BLaER1 treated with 17β-estradiol and CSF1 and Interleukin-3, amounts not matched to agents 10 nM and 100 nM (cell line): Measurements from ENCODE around the gene ANAPC15.
A peak's percentile ranks its signal among the peaks of the same experiment; 100 is the strongest.
"Not testable (repeated sequence)": the region's sequence is repeated elsewhere in the genome, so short reads cannot be mapped to it uniquely, and the experiment has no call there.

Experiments used
- H3K27ac ChIP-seq, 11 experiments: shearing (Covaris generic); formaldehyde crosslinking; 2 replicates each; pipeline ENCODE4 v1.8.1; 2022
- H3K27me3 ChIP-seq, 11 experiments: shearing (Covaris generic); formaldehyde crosslinking; 2 replicates each; pipeline ENCODE4 v1.8.1; 2022
- H3K36me3 ChIP-seq, 11 experiments: shearing (Covaris generic); formaldehyde crosslinking; 2 replicates each; pipeline ENCODE4 v1.8.1; 2022
- H3K4me1 ChIP-seq, 10 experiments: shearing (Covaris generic); formaldehyde crosslinking; 2 replicates each; pipeline ENCODE4 v1.8.1; 2022
- H3K4me2 ChIP-seq, 11 experiments: shearing (Covaris generic); formaldehyde crosslinking; 2 replicates each; pipeline ENCODE4 v1.8.1; 2022
- H3K4me3 ChIP-seq, 10 experiments: shearing (Covaris generic); formaldehyde crosslinking; 2 replicates each; pipeline ENCODE4 v1.8.1; 2022
- H3K9ac ChIP-seq, 11 experiments: shearing (Covaris generic); formaldehyde crosslinking; 2 replicates each; pipeline ENCODE4 v1.8.1; 2022
- H3K9me3 ChIP-seq, 11 experiments: shearing (Covaris generic); formaldehyde crosslinking; replicated peaks in 1 of 11; 2 replicates each; pipeline ENCODE4 v1.8.1; 2022
- H4K20me1 ChIP-seq, 11 experiments: shearing (Covaris generic); formaldehyde crosslinking; 2 replicates each; pipeline ENCODE4 v1.8.1; 2022
- Cebpa-rat ChIP-seq, 11 experiments: shearing (Covaris generic); IDR thresholded peaks; 2 replicates each; pipeline ENCODE4 v1.8.1; 2022

The ANAPC15 gene

DNA sequence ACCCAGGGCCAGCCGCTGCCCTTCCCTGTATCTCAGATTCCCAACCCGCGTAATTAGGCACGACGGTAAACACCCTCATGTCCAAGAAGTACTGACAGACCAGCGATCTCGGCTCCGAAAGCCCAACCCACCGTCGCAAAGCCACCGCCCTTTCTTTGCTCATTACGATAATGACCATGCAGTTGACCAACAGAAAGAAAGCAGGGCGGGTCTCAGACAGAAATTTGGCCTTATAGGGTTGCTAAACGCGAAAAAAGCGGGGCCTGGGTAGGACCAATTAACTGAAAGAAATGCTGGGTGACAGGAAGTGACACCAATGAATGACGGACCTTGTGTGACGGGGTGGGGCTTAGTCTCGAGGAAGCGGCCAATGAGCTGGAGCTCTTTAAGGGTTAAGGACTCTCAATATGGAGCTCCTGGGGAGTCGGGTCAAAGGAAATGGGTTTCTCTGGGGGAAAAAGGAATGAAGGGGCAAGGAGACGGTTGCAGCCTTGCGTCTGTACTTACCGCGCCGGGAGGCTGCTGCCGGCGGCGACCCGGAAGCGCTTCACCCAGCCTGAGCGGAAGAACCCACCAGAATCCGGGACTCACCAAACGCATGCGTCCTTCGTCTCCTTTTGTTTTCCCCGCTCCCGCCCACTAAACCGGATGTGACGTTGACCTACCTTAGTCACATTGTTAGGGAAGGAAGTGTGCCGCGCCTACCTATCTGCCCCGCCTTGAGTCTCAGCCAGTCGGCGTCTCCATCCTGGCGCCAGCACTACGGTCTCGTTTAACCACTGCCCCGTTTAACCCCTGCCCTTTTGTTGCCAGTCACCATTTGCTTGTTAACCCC is at the start of gene ANAPC15:
Gene ANAPC15, minus strand, starts transcription at position 553 of the 835 bp plus-strand sequence. CDS start 1,419 bp downstream, outside the sequence.
- H3K27me3 ChIP-seq, result no peaks in the 10 kb centered on the region
- H3K4me2 ChIP-seq, result peak within 1 kb of the TSS; percentile 82 to 95 (median 89)
- peaks cover 13 to 38% (median 30%) of the 10 kb centered on the region in 11 experiments; a peak in 20 of 22 replicates for H3K36me3 ChIP-seq
- peak within 1 kb of the TSS; percentile 93 to 99 (median 97) for H3K27ac ChIP-seq
- H3K9me3 ChIP-seq, result no peaks in the 10 kb centered on the region
- no peaks in the 10 kb centered on the region for H4K20me1 ChIP-seq
- peak within 1 kb of the TSS; percentile 53 to 77 (median 64) for H3K4me3 ChIP-seq
- H3K9ac ChIP-seq, result peak within 1 kb of the TSS; percentile 89 to 98 (median 94)
- TF ChIP-seq Cebpa-rat (IDR thresholded peaks at IDR 0.05), result no peak
- peaks cover 17 to 26% (median 18%) of the 10 kb centered on the region in 10 experiments for H3K4me1 ChIP-seq

- Histone ChIP-seq H3K4me1 (no peaks in the 10 kb centered on the region), H3K27ac (no peak overlapping the region), H3K27me3 (no peaks in the 10 kb centered on the region), H3K9me3 (no peaks in the 10 kb centered on the region), H3K4me3 (no peak overlapping the region), H3K4me2 (no peak overlapping the region), H4K20me1 (no peaks in the 10 kb centered on the region), H3K9ac (no peak overlapping the region), H3K36me3 (no peaks in the 10 kb centered on the region)
- no peak for TF ChIP-seq Cebpa-rat (IDR thresholded peaks at IDR 0.05)
Observed at GRCh38 chr11:72160319-72160718, 47.8 kb upstream of the ANAPC15 start.

DNA sequence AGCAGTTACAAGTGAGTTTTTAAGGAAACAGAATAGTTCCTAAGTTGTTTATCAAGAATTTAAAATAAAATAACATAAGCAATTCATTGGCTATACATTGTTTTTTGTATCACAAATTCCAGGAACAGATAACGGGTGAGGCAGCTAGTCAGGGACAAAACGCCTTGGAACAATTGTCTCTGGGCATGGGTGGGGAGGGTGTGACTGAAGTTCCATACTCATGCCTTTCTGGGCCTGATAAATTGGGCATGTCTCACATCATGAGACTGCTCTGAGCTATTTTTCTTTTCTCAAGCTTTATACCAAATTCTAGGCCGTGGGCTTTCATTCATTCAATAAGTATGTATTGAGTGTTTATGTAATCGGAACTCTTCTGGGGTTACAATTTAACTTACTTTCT is 44.6 kb upstream of the ANAPC15 start:
- no peak overlapping the region for H3K27ac ChIP-seq
- no peak for TF ChIP-seq Cebpa-rat (IDR thresholded peaks at IDR 0.05)

GRCh38 chr11:72155751-72156150 is 43.3 kb upstream of the ANAPC15 start:
- Histone ChIP-seq H3K9ac (no peak overlapping the region), H3K4me1 (no peaks in the 10 kb centered on the region), H4K20me1 (no peaks in the 10 kb centered on the region), H3K9me3 (no peaks in the 10 kb centered on the region), H3K4me2 (no peak overlapping the region), H3K4me3 (no peak overlapping the region), H3K36me3 (no peaks in the 10 kb centered on the region), H3K27me3 (no peaks in the 10 kb centered on the region), H3K27ac (no peak overlapping the region)
- no peak for TF ChIP-seq Cebpa-rat (IDR thresholded peaks at IDR 0.05)

More for the DNA sequence above, 44.6 kb upstream of the ANAPC15 start:
- Histone ChIP-seq H3K9me3 (no peaks in the 10 kb centered on the region), H3K27me3 (no peaks in the 10 kb centered on the region), H4K20me1 (no peaks in the 10 kb centered on the region), H3K4me2 (no peak overlapping the region), H3K9ac (no peak overlapping the region), H3K36me3 (no peaks in the 10 kb centered on the region), H3K4me1 (no peaks in the 10 kb centered on the region), H3K4me3 (no peak overlapping the region)

- Histone ChIP-seq H3K9ac (no peak overlapping the region), H4K20me1 (no peaks in the 10 kb centered on the region), H3K36me3 (no peaks in the 10 kb centered on the region), H3K27ac (no peak overlapping the region), H3K27me3 (no peaks in the 10 kb centered on the region), H3K4me1 (no peaks in the 10 kb centered on the region), H3K4me2 (no peak overlapping the region), H3K9me3 (no peaks in the 10 kb centered on the region), H3K4me3 (no peak overlapping the region)
- TF ChIP-seq Cebpa-rat (IDR thresholded peaks at IDR 0.05), result no peak
Observed at GRCh38 chr11:72154816-72155215, 42.3 kb upstream of the ANAPC15 start.

- H3K27ac ChIP-seq, H3K4me2 ChIP-seq, H3K27me3 ChIP-seq, H3K36me3 ChIP-seq, H3K9ac ChIP-seq, H4K20me1 ChIP-seq, H3K4me3 ChIP-seq, H3K4me1 ChIP-seq, H3K9me3 ChIP-seq: not testable (repeated sequence)
Observed at GRCh38 chr11:72153874-72154273, 41.4 kb upstream of the ANAPC15 start.

GRCh38 chr11:72150882-72151281 is 38.4 kb upstream of the ANAPC15 start:
- no peak for TF ChIP-seq Cebpa-rat (IDR thresholded peaks at IDR 0.05)
- Histone ChIP-seq H3K27me3 (no peaks in the 10 kb centered on the region), H3K4me1 (no peaks in the 10 kb centered on the region), H3K4me2 (no peak overlapping the region), H3K9me3 (no peaks in the 10 kb centered on the region), H3K27ac (no peak overlapping the region), H3K9ac (no peak overlapping the region), H3K36me3 (no peaks in the 10 kb centered on the region), H4K20me1 (no peaks in the 10 kb centered on the region), H3K4me3 (no peak overlapping the region)

DNA sequence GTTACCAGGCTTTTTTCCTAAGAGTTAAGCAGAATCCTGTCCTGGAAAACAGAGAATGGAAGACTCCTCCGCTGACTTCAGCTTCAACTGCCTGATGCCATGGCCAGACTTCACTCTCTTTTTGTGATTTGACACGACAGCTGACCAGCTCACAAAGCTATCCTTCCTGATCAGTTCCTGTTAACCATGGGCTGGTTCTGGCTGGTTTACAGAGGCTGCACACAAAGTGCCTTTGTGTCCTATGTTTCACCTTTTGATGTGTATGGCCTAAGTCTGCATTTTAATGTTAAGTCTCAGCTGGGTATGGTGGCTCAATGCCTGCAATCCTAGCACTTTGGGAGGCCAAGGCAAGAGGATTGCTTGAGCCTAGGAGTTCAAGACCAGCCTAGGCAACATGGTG is 34.1 kb upstream of the ANAPC15 start:
- Histone ChIP-seq H3K9me3 (no peaks in the 10 kb centered on the region), H4K20me1 (no peaks in the 10 kb centered on the region), H3K36me3 (no peaks in the 10 kb centered on the region), H3K4me3 (no peak overlapping the region), H3K4me1 (no peaks in the 10 kb centered on the region), H3K27me3 (no peaks in the 10 kb centered on the region), H3K9ac (no peak overlapping the region), H3K4me2 (no peak overlapping the region), H3K27ac (no peak overlapping the region)
- no peak for TF ChIP-seq Cebpa-rat (IDR thresholded peaks at IDR 0.05)

DNA sequence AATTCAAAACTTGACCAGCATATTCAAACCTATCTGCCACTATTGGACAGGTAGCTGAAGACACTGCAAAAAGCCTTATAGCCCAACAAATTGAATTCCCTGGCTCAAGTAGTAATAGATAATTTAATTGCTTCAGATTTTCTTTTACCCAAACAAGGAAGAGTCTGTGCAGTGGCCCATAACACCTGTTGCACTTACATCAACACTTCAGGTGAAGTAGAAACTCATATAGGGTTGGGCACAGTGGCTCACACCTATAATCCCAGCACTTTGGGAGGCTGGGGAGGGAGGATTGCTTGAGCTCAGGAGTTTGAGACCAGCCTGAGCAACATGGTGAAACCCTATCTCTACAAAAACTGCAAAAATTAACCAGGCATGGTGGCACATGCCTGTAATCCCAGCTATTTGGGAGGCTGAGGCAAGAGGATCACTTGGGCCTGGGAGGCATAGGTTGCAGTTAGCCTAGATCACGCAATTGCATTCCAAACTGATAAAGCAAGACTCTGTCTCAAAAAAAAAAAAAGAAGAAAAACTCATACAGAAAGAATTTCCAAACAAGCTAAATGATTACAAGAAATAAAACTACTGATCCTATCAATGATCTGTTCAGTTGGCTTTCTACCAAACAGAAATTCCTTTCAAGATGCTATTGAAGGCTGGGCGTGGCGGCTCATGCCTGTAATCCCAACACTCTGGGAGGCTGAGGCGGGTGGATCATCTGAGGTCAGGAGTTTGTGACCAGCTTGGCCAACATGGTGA is 32.5 kb upstream of the ANAPC15 start:
- Histone ChIP-seq H3K9me3 (no peaks in the 10 kb centered on the region), H4K20me1 (no peaks in the 10 kb centered on the region), H3K36me3 (no peaks in the 10 kb centered on the region), H3K4me2 (no peak overlapping the region), H3K27me3 (no peaks in the 10 kb centered on the region), H3K4me3 (no peak overlapping the region), H3K9ac (no peak overlapping the region), H3K4me1 (no peaks in the 10 kb centered on the region), H3K27ac (no peak overlapping the region)
- TF ChIP-seq Cebpa-rat (IDR thresholded peaks at IDR 0.05), result no peak

DNA sequence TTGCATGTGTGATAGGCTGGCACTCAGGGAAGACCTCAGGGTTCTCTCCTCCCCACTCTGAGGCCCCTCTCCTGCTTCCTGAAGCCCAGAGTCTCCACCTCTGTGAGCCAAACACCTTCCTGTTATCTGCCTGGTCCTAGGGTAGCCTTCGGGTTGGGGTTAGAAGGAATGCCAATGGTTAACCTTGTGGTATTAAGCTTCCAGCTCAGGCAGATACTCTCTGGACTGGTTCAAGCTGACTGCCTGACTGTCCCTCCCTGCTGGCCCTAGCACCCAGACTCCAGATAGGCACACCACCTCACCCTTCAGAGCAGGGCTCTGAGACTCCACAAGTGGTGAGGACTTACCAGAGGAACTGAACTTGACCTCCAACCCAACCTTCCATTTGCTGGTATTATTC is 30.0 kb upstream of the ANAPC15 start:
- H3K9me3 ChIP-seq, H4K20me1 ChIP-seq, H3K27ac ChIP-seq, H3K9ac ChIP-seq, H3K36me3 ChIP-seq, H3K4me3 ChIP-seq, H3K4me2 ChIP-seq, H3K4me1 ChIP-seq, H3K27me3 ChIP-seq: not testable (repeated sequence)

DNA sequence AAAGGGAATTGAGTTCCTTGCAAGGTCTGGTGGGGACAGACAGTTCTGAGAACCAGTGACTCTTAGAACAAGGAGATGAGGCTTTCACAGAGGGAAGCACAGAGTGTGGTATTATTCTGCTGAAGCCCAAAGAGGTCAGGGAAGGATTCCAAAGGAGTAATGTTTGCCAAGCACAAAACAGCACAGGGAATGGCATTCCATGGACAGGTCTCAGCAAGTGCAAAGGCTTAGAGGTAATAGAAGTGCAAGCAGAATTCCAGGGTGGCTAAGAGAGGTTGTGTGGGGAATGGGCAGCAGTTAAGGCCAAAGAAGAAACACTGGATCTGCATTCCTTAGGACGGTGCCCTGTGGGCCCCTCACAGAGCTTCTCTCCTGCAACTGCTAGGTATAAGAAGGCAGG is 29.6 kb upstream of the ANAPC15 start:
- H3K27ac ChIP-seq, H3K4me3 ChIP-seq, H3K4me2 ChIP-seq, H4K20me1 ChIP-seq, H3K9me3 ChIP-seq, H3K27me3 ChIP-seq, H3K36me3 ChIP-seq, H3K9ac ChIP-seq, H3K4me1 ChIP-seq: not testable (repeated sequence)
